KOPT-K1 (cell line): Measurements from ENCODE around the gene DGCR6L.
"Not testable (repeated sequence)": the region's sequence is repeated elsewhere in the genome, so short reads cannot be mapped to it uniquely, and the experiment has no call there.

Experiments
- H3K27ac ChIP-seq: fragments of 200-600 bp; sonication (generic); 2 replicates; pipeline ENCODE4 v1.5.1; 2016; ENCODE audit warnings: antibody characterized with exemption, mild to moderate bottlenecking, low read depth, low read length; ENCODE audit not compliant: poor library complexity, severe bottlenecking
- H3K36me3 ChIP-seq: fragments of 200-600 bp; sonication (generic); 2 replicates; pipeline ENCODE4 v1.5.1; 2017; ENCODE audit warnings: antibody characterized with exemption, mild to moderate bottlenecking, low read length, moderate library complexity; ENCODE audit not compliant: insufficient read depth
- H3K9me3 ChIP-seq: fragments of 200-600 bp; sonication (generic); 2 replicates; pipeline ENCODE4 v1.5.1; 2017; ENCODE audit warnings: antibody characterized with exemption, low read length, mild to moderate bottlenecking; ENCODE audit not compliant: insufficient read depth, poor library complexity, severe bottlenecking

Gene DGCR6L

DNA sequence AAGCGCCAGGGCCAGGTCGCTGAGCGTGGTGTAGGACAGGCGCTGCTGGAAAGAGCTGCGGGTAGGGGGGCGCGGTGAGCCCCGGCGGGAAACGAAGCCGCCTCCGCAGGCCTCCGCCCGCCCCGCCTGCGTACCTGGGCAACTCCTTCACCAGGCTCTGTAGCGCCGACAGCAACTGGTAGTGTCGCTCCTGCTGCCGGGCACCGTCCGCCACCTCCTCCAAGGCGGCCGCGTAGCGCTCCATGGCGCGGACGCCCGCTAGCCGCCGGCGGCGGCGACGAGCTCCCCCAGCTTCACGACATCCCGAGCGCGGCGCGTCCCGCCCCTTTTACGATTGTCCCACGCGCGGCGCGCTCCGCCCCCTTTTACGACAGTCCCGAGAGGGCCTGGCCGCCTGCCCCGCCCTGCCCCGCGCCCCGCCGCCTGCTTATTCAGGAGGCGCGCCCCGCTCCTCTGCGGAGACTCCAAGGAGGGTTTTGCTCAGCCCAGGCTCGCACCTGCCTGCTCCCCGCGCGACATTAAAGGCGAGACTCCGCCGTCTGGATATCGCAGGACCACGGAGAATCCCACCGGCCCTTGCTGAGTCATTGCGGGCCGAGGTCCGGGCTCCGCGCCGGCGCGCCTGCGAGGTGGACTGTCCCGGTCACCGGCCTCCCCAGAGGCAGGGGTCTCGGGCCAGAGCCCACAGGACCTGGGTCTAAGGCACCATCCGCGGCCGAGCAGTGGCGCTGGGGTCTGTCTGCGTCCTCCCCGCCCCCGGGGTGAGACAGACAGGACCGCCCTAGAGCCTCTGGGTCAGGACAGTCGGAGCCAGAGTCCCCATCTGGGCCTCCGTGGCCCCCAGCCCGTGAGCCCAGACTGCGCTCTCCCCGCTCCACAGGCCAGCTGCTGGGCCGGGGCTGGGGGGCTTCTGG lies at the start of gene DGCR6L:
Gene DGCR6L, minus strand, starts transcription at position 316 of the 914 bp plus-strand sequence. Its CDS starts 72 bp downstream, at position 244.
- Histone ChIP-seq H3K27ac (peak within 1 kb of the TSS; percentile 62), H3K36me3 (no peaks in the 10 kb centered on the region), H3K9me3 (no peaks in the 10 kb centered on the region)

DNA sequence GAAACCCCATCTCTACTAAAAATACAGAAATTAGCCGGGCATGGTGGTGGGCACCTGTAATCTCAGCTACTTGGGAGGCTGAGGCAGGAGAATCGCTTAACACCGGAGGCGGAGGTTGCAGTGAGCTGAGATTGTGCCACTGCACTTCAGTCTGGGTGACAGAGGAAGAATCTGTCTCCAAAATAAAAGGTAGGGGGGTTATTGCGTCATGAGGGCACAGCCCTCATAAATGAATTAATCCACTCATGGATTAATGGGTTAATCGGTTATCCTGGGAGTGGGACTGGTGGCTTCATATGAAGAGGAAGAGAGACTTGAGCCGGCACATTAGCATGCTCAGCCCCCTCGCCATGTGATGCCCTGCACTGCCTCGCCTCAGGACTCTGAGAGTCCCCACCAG lies 49.0 kb upstream of the DGCR6L start:
- H3K27ac ChIP-seq, H3K36me3 ChIP-seq, H3K9me3 ChIP-seq: not testable (repeated sequence)

DNA sequence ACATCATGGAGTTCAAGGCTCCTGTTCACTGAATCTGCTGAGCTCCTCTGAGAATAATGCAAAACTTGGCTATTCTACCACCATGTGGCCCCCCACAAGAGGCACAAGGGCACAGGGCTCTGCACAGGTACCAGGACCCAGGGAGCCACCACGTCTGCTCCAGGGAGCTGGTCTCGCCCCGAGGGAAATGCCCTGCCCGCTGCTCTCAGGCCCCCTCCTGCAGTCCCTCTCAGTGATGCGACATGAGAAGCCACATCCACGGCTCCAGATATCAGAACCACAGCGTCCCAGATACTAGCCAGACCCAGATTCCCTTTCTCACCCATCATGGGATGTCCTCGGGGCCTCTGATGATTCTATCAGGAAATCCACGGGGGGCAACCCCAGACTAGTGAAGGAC lies 47.0 kb upstream of the DGCR6L start:
- H3K36me3 ChIP-seq, H3K9me3 ChIP-seq, H3K27ac ChIP-seq: not testable (repeated sequence)

DNA sequence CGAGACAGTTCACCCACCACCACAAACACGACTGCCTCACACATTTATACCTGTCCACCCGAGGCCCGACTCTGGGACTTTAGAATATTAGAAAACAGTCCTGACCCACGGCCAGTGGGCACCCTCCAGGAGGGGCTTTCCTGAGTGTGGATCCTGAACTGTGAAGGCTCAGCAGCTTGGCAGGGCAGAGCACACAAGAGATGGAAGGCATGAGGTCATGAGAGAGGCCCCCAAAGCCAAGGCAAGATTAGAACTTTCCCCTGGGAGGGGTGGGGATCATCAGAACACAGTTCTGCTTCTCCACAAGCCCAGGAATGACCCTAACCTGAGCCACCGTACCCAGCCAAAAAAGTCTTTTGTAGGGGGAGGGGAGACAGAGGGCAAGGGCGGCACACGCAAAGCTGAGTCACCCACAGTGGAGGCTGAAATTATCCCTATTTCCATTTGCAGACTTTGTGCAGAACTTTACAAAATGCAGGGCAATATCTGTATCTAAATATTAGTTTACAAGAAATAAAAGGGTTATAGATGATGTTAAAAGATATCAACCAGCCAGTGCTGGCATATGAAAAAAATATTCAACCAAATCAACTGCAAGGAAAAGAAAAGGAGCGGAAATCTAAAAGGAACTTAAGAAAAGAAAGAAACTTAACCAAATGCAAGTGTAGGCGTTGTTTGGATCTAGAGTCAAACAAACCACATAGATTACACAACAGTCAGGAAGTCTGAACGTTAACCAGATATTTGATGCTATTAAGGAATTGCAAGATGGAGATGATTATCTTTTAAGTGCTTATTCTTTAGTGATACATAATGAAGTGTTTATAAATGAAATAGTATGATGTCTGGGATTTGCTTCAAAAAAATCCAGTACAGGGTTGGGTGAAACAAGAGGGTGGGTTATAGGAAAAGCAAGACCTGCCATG lies 44.7 kb upstream of the DGCR6L start:
- not testable (repeated sequence) for H3K27ac ChIP-seq, H3K36me3 ChIP-seq

DNA sequence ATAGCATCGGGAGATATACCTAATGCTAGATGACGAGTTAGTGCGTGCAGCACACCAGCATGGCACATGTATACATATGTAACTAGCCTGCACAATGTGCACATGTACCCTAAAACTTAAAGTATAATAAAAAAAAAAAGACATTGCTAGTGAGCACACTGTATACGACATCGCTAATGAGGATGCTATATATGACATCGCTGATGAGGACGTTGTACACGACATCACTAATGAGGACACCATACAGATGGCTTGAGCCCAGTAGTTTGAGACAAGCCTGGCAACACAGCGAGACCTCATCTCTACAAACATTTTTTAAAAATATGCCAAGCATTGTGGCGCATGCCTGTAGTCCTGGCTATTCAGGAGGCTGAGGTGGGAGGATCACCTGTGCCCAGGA lies 42.5 kb upstream of the DGCR6L start:
- H3K9me3 ChIP-seq, H3K27ac ChIP-seq, H3K36me3 ChIP-seq: not testable (repeated sequence)

More for the DNA sequence above, 44.7 kb upstream of the DGCR6L start:
- H3K9me3 ChIP-seq = not testable (repeated sequence)

DNA sequence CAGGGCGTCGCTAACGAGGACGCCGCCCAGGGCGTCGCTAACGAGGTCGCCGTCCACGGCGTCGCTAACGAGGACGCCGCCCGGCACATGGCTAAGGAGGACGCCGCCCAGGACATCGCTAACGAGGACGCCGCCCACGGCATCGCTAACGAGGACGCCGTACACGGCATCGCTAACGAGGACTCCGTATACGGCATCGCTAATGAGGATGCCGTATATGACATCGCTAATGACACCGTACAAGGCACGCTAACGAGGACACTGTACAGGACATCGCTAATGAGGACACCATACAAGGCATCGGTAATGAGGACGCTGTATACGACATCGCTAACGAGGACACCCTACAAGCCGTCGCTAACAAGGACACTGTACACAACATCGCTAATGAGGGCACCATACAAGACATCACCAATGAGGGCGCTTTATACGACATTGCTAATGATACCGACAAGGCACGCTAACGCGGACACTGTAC lies 41.9 kb upstream of the DGCR6L start:
- not testable (repeated sequence) for H3K27ac ChIP-seq

DNA sequence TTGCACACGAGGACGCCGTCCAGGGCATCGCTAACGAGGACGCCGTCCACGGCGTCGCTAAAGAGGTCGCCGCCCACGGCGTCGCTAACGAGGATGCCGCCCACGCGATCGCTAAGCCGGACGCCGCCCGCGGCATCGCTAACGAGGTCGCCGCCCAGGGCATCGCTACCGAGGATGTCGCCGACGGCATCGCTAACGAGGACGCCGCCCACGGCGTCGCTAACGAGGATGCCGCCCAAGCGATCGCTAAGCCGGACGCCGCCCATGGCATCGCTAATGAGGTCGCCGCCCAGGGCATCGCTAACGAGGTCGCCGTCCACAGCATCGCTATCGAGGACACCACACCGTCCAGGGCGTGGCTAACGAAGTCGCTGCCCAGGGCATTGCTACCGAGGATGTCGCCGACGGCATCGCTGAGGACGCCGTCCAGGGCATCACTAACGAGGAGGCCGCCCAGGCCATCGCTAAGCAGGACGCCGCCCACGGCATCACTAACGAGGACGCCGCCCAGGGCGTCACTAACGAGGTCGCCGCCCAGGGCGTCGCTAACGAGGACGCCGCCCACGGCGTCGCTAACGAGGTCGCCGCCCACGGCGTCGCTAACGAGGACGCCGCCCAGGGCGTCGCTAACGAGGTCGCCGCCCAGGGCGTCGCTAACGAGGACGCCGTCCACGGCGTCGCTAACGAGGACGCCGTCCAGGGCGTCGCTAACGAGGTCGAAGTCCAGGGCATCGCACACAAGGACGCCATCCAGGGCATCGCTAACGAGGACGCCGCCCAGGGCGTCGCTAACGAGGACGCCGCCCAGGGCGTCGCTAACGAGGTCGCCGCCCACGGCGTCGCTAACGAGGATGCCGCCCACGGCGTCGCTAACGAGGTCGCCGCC lies 41.2 kb upstream of the DGCR6L start:
- not testable (repeated sequence) for H3K27ac ChIP-seq, H3K9me3 ChIP-seq, H3K36me3 ChIP-seq

More for the DNA sequence above, 41.9 kb upstream of the DGCR6L start:
- not testable (repeated sequence) for H3K36me3 ChIP-seq, H3K9me3 ChIP-seq

- H3K9me3 ChIP-seq, H3K36me3 ChIP-seq, H3K27ac ChIP-seq: not testable (repeated sequence)
Observed at GRCh38 chr22:20360261-20360660, 40.4 kb upstream of the DGCR6L start.

DNA sequence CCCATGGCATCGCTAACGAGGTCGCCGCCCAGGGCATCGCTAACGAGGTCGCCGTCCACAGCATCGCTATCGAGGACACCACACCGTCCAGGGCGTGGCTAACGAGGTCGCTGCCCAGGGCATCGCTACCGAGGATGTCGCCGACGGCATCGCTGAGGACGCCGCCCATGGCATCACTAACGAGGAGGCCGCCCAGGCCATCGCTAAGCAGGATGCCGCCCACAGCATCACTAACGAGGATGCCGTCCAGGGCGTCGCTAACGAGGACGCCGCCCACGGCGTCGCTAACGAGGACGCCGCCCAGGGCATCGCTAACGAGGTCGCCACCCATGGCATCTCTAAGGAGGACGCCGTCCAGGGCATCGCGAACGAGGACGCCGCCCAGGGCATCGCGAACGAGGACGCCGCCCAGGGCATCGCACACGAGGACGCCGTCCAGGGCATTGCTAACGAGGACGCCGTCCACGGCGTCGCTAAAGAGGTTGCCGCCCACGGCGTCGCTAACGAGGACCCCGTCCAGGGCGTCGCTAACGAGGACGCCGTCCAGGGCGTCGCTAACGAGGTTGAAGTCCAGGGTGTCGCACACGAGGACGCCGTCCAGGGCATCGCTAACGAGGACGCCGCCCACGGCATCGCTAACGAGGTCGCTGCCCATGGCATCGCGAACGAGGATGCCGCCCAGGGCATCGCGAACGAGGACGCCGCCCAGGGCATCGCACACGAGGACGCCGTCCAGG lies 38.8 kb upstream of the DGCR6L start:
- H3K36me3 ChIP-seq, H3K9me3 ChIP-seq, H3K27ac ChIP-seq: not testable (repeated sequence)

GRCh38 chr22:20357967-20358366 lies 38.1 kb upstream of the DGCR6L start:
- H3K27ac ChIP-seq, H3K9me3 ChIP-seq, H3K36me3 ChIP-seq: not testable (repeated sequence)

DNA sequence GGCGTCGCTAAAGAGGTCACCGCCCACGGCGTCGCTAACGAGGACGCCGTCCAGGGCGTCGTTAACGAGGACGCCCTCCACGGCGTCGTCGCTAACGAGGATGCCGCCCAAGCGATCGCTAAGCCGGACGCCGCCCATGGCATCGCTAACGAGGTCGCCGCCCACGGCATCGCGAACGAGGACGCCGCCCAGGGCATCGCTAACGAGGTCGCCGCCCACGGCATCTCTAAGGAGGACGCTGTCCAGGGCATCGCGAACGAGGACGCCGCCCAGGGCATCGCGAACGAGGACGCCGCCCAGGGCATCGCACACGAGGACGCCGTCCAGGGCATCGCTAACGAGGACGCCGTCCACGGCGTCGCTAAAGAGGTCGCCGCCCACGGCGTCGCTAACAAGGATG lies 37.0 kb upstream of the DGCR6L start:
- H3K36me3 ChIP-seq, H3K9me3 ChIP-seq, H3K27ac ChIP-seq: not testable (repeated sequence)

GRCh38 chr22:20355939-20356636 lies 36.2 kb upstream of the DGCR6L start:
- H3K36me3 ChIP-seq, H3K9me3 ChIP-seq, H3K27ac ChIP-seq: not testable (repeated sequence)

DNA sequence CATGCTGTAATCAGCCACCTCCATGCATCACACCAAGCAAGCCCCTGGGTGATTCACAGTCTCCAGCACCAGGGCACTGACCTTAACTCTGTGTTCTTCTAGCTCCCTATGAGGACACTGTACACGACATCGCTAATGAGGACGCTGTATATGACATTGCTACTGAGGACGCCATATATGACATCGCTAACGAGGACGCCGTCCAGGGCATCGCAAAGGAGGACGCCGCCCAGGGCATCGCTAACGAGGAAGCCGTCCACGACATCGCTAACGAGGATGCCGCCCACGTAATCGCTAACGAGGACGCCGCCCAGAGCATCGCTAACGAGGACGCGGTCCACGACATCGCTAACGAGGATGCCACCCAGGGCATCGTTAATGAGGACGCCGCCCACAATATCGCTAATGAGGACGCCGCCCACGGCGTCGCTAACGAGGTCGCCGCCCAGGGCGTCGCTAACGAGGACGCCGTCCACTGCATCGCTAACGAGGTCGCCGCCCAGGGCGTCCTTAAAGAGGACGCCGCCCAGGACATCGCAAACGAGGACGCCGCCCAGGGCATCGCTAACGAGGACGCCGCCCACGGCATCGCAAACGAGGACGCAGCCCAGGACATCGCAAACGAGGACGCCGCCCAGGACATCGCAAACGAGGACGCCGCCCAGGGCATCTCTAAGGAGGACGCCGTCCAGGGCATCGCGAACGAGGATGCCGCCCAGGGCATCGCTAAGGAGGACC lies 34.5 kb upstream of the DGCR6L start:
- Histone ChIP-seq H3K27ac (no peak overlapping the region), H3K36me3 (no peaks in the 10 kb centered on the region), H3K9me3 (peaks cover 6% of the 10 kb centered on the region)
